ENCODE results near the gene FGD6. TPM values are rescaled to one million over a fixed set of nuclear protein-coding genes. Genes with fewer than 3 reads are reported as not detected.

FGD6 gene
- total RNA-seq, 2 donors from 2014 or later: 9.9 to 13.9 TPM

- no peak overlapping the region for H3K27ac ChIP-seq
- H3K27me3 ChIP-seq (replicated peaks; ENCODE audit: insufficient read depth): no peaks in the 10 kb centered on the region
- no peak for DNase-seq (ENCODE audit: low spot score)
- no peak overlapping the region for H3K4me3 ChIP-seq
- H3K4me1 ChIP-seq (replicated peaks): no peaks in the 10 kb centered on the region
- TF ChIP-seq POLR2A (IDR thresholded peaks at IDR 0.05): no peak
- no peak for TF ChIP-seq CTCF (IDR thresholded peaks at IDR 0.05)
- no peak for TF ChIP-seq POLR2AphosphoS5 (IDR thresholded peaks at IDR 0.05)
- no peaks in the 10 kb centered on the region for H3K36me3 ChIP-seq
- H3K9me3 ChIP-seq: no peaks in the 10 kb centered on the region
- WGBS: 43% methylated on average over 1 of the region's 1 CpG
- intact Hi-C loops (cut with DNase I): no loop called here
Observed at GRCh38 chr12:95136598-95136997, 80.7 kb downstream of the FGD6 start.

GRCh38 chr12:95134085-95134484 lies 83.2 kb downstream of the FGD6 start:
- H3K36me3 ChIP-seq: no peaks in the 10 kb centered on the region
- H3K9me3 ChIP-seq: no peaks in the 10 kb centered on the region
- no peaks in the 10 kb centered on the region for H3K27me3 ChIP-seq (replicated peaks; ENCODE audit: insufficient read depth)
- no peak overlapping the region for H3K4me3 ChIP-seq
- intact Hi-C loops (cut with DNase I): no loop called here
- no peak for DNase-seq (ENCODE audit: low spot score)
- no peak overlapping the region for H3K27ac ChIP-seq
- TF ChIP-seq CTCF (IDR thresholded peaks at IDR 0.05): no peak
- TF ChIP-seq POLR2A (IDR thresholded peaks at IDR 0.05): no peak
- no peak for TF ChIP-seq POLR2AphosphoS5 (IDR thresholded peaks at IDR 0.05)
- 92% methylated on average over 6 of the region's 6 CpGs for WGBS
- no peaks in the 10 kb centered on the region for H3K4me1 ChIP-seq (replicated peaks)

- TF ChIP-seq POLR2A (IDR thresholded peaks at IDR 0.05) (no peak), CTCF (IDR thresholded peaks at IDR 0.05) (no peak), POLR2AphosphoS5 (IDR thresholded peaks at IDR 0.05) (no peak)
- no peak overlapping the region for H3K27ac ChIP-seq
- H3K27me3 ChIP-seq (replicated peaks; ENCODE audit: insufficient read depth): no peaks in the 10 kb centered on the region
- no peaks in the 10 kb centered on the region for H3K9me3 ChIP-seq
- H3K36me3 ChIP-seq: no peaks in the 10 kb centered on the region
- intact Hi-C loops (cut with DNase I): no loop called here
- H3K4me3 ChIP-seq: no peak overlapping the region
- WGBS: 85% methylated on average over 10 of the region's 10 CpGs
- H3K4me1 ChIP-seq (replicated peaks): no peaks in the 10 kb centered on the region
- no peak for DNase-seq (ENCODE audit: low spot score)
Observed at GRCh38 chr12:95131589-95132340, 85.5 kb downstream of the FGD6 start.

- no peaks in the 10 kb centered on the region for H3K4me1 ChIP-seq (replicated peaks)
- no peak overlapping the region for H3K4me3 ChIP-seq
- no peaks in the 10 kb centered on the region for H3K36me3 ChIP-seq
- intact Hi-C loops (cut with DNase I): no loop called here
- no peak overlapping the region for H3K27ac ChIP-seq
- TF ChIP-seq POLR2A (IDR thresholded peaks at IDR 0.05) (no peak), CTCF (IDR thresholded peaks at IDR 0.05) (no peak)
- no peaks in the 10 kb centered on the region for H3K27me3 ChIP-seq (replicated peaks; ENCODE audit: insufficient read depth)
- no peaks in the 10 kb centered on the region for H3K9me3 ChIP-seq
- 50% methylated on average over 1 of the region's 1 CpG for WGBS
- no peak for DNase-seq (ENCODE audit: low spot score)
Observed at GRCh38 chr12:95130096-95130495, 87.2 kb downstream of the FGD6 start.

GRCh38 chr12:95129115-95129514 lies 88.2 kb downstream of the FGD6 start:
- no peak for TF ChIP-seq POLR2A (IDR thresholded peaks at IDR 0.05)
- no peak for TF ChIP-seq POLR2AphosphoS5 (IDR thresholded peaks at IDR 0.05)
- no peak for TF ChIP-seq CTCF (IDR thresholded peaks at IDR 0.05)
- intact Hi-C loops (cut with DNase I): no loop called here
- Histone ChIP-seq H3K36me3 (no peaks in the 10 kb centered on the region), H3K27me3 (replicated peaks; ENCODE audit: insufficient read depth) (no peaks in the 10 kb centered on the region), H3K27ac (no peak overlapping the region), H3K4me1 (replicated peaks) (no peaks in the 10 kb centered on the region), H3K9me3 (no peaks in the 10 kb centered on the region), H3K4me3 (no peak overlapping the region)
- 95% methylated on average over 2 of the region's 2 CpGs for WGBS
- no peak for DNase-seq (ENCODE audit: low spot score)
